ENCODE data around the gene OLIG2. TPM values are rescaled to one million over a fixed set of nuclear protein-coding genes. Genes with fewer than 3 reads are reported as not detected.

The OLIG2 gene
- total RNA-seq, 1 donor from 2014 or later = 2.5 TPM

- no peak overlapping the region for H2AFZ ChIP-seq (ENCODE audit: low read depth, low read length)
- H3K9me3 ChIP-seq (ENCODE audit: insufficient read depth, low read depth, low read length) = no peaks in the 10 kb centered on the region
- no peaks in the 10 kb centered on the region for H3K79me2 ChIP-seq (ENCODE audit: insufficient read depth, low read length)
- no peak overlapping the region for H3K9ac ChIP-seq (ENCODE audit: low read length)
- H3K36me3 ChIP-seq (ENCODE audit: insufficient read depth, low read length) = no peaks in the 10 kb centered on the region
- H3K4me1 Mint-ChIP-seq (ENCODE audit: low read depth, unreplicated experiment) = no peaks in the 10 kb centered on the region
- H3K4me3 Mint-ChIP-seq (ENCODE audit: unreplicated experiment) = no peak overlapping the region
- H3K27ac ChIP-seq (ENCODE audit: low read depth, low read length) = no peak overlapping the region
- peaks cover 4% of the 10 kb centered on the region for H3K9me3 Mint-ChIP-seq (ENCODE audit: unreplicated experiment)
- H3K4me3 ChIP-seq (ENCODE audit: insufficient read depth, low read depth, low read length) = no peak overlapping the region
- no peak for TF ChIP-seq EZH2 (IDR thresholded peaks at IDR 0.05; ENCODE audit: insufficient read depth, low read length)
- no peak for TF ChIP-seq CTCF (IDR thresholded peaks at IDR 0.05; ENCODE audit: insufficient read depth, low read depth, low read length)
- no peaks in the 10 kb centered on the region for H4K20me1 ChIP-seq (ENCODE audit: insufficient read depth, low read length)
- FAIRE-seq = no peak
- no peaks in the 10 kb centered on the region for H3K4me1 ChIP-seq (ENCODE audit: insufficient read depth, low read length)
- H3K27ac Mint-ChIP-seq (ENCODE audit: unreplicated experiment) = no peak overlapping the region
- no peaks in the 10 kb centered on the region for H3K36me3 Mint-ChIP-seq (ENCODE audit: low read depth, unreplicated experiment)
- peaks cover 33% of the 10 kb centered on the region for H3K27me3 ChIP-seq (ENCODE audit: insufficient read depth, low read length)
- no peak overlapping the region for H3K4me2 ChIP-seq (ENCODE audit: low read length)
- H3K27me3 Mint-ChIP-seq (ENCODE audit: low read depth, unreplicated experiment) = peaks cover 33% of the 10 kb centered on the region
- no peak for DNase-seq (ENCODE audit: low read depth)
Observed at GRCh38 chr21:32979598-32980268, 46.0 kb upstream of the OLIG2 start.

- H3K36me3 ChIP-seq (ENCODE audit: insufficient read depth, low read length) = no peaks in the 10 kb centered on the region
- H3K27ac Mint-ChIP-seq (ENCODE audit: unreplicated experiment) = no peak overlapping the region
- peaks cover 4% of the 10 kb centered on the region for H3K9me3 Mint-ChIP-seq (ENCODE audit: unreplicated experiment)
- H3K4me2 ChIP-seq (ENCODE audit: low read length) = no peak overlapping the region
- no peak overlapping the region for H2AFZ ChIP-seq (ENCODE audit: low read depth, low read length)
- peaks cover 29% of the 10 kb centered on the region for H3K27me3 Mint-ChIP-seq (ENCODE audit: low read depth, unreplicated experiment)
- H4K20me1 ChIP-seq (ENCODE audit: insufficient read depth, low read length) = no peaks in the 10 kb centered on the region
- TF ChIP-seq EZH2 (IDR thresholded peaks at IDR 0.05; ENCODE audit: insufficient read depth, low read length) (no peak), CTCF (IDR thresholded peaks at IDR 0.05; ENCODE audit: insufficient read depth, low read depth, low read length) (no peak)
- H3K79me2 ChIP-seq (ENCODE audit: insufficient read depth, low read length) = no peaks in the 10 kb centered on the region
- no peaks in the 10 kb centered on the region for H3K4me1 Mint-ChIP-seq (ENCODE audit: low read depth, unreplicated experiment)
- FAIRE-seq (no peak), DNase-seq (ENCODE audit: low read depth) (no peak)
- no peak overlapping the region for H3K9ac ChIP-seq (ENCODE audit: low read length)
- no peaks in the 10 kb centered on the region for H3K4me1 ChIP-seq (ENCODE audit: insufficient read depth, low read length)
- H3K27me3 ChIP-seq (ENCODE audit: insufficient read depth, low read length) = peaks cover 31% of the 10 kb centered on the region
- H3K9me3 ChIP-seq (ENCODE audit: insufficient read depth, low read depth, low read length) = no peaks in the 10 kb centered on the region
- no peak overlapping the region for H3K4me3 ChIP-seq (ENCODE audit: insufficient read depth, low read depth, low read length)
- H3K27ac ChIP-seq (ENCODE audit: low read depth, low read length) = no peak overlapping the region
- H3K36me3 Mint-ChIP-seq (ENCODE audit: low read depth, unreplicated experiment) = no peaks in the 10 kb centered on the region
- no peak overlapping the region for H3K4me3 Mint-ChIP-seq (ENCODE audit: unreplicated experiment)
Observed at GRCh38 chr21:32981096-32981495, 44.6 kb upstream of the OLIG2 start.

GRCh38 chr21:32990666-32991065 lies 35.1 kb upstream of the OLIG2 start:
- FAIRE-seq (no peak), DNase-seq (ENCODE audit: low read depth) (no peak)
- Histone ChIP-seq H2AFZ (ENCODE audit: low read depth, low read length) (no peak overlapping the region), H3K36me3 (ENCODE audit: insufficient read depth, low read length) (no peaks in the 10 kb centered on the region), H4K20me1 (ENCODE audit: insufficient read depth, low read length) (no peaks in the 10 kb centered on the region), H3K4me1 (ENCODE audit: insufficient read depth, low read length) (no peaks in the 10 kb centered on the region), H3K27ac (ENCODE audit: low read depth, low read length) (no peak overlapping the region), H3K9me3 (ENCODE audit: insufficient read depth, low read depth, low read length) (no peaks in the 10 kb centered on the region), H3K27me3 (ENCODE audit: insufficient read depth, low read length) (peaks cover 25% of the 10 kb centered on the region), H3K4me2 (ENCODE audit: low read length) (no peak overlapping the region), H3K4me3 (ENCODE audit: insufficient read depth, low read depth, low read length) (no peak overlapping the region), H3K79me2 (ENCODE audit: insufficient read depth, low read length) (no peaks in the 10 kb centered on the region), H3K9ac (ENCODE audit: low read length) (no peak overlapping the region)
- H3K27ac Mint-ChIP-seq (ENCODE audit: unreplicated experiment) = no peak overlapping the region
- H3K27me3 Mint-ChIP-seq (ENCODE audit: low read depth, unreplicated experiment) = peaks cover 15% of the 10 kb centered on the region
- no peaks in the 10 kb centered on the region for H3K9me3 Mint-ChIP-seq (ENCODE audit: unreplicated experiment)
- no peaks in the 10 kb centered on the region for H3K4me1 Mint-ChIP-seq (ENCODE audit: low read depth, unreplicated experiment)
- H3K4me3 Mint-ChIP-seq (ENCODE audit: unreplicated experiment) = no peak overlapping the region
- H3K36me3 Mint-ChIP-seq (ENCODE audit: low read depth, unreplicated experiment) = no peaks in the 10 kb centered on the region
- no peak for TF ChIP-seq CTCF (IDR thresholded peaks at IDR 0.05; ENCODE audit: insufficient read depth, low read depth, low read length)
- TF ChIP-seq EZH2 (IDR thresholded peaks at IDR 0.05; ENCODE audit: insufficient read depth, low read length) = no peak
